GM13976 (cell line): ENCODE measurements around the gene SREBF2.

ENCODE experiments used
- DNase-seq: peaks from one replicate; pipeline ENCODE4 v3.0.0; 2012; ENCODE audit warnings: low spot score
- CTCF ChIP-seq: IDR thresholded peaks from 2 replicates; pipeline ENCODE4 v1.5.1; 2012; ENCODE audit warnings: borderline replicate concordance, mild to moderate bottlenecking; ENCODE audit not compliant: insufficient read depth; ENCODE audit errors: extremely low read depth, missing control alignments, control extremely low read depth
- in situ Hi-C: fragments of 300-500 bp; cut with MboI; formaldehyde crosslinking; loops from one replicate; pipeline ENCODE4 v1.12.0; 2022; ENCODE audit warnings: low sequenced_read_pairs, mixed read lengths, inconsistent platforms; ENCODE audit not compliant: unreplicated experiment

The SREBF2 gene

GRCh38 chr22:41813726-41814410 is 19.0 kb upstream of the SREBF2 start:
- no peak for TF ChIP-seq CTCF
- DNase-seq = no peak
- in situ Hi-C loops = no loop called here

GRCh38 chr22:41815716-41816115 is 17.2 kb upstream of the SREBF2 start:
- DNase-seq = no peak
- no peak for TF ChIP-seq CTCF
- in situ Hi-C loops = no loop called here

- no peak for DNase-seq
- no peak for TF ChIP-seq CTCF
- in situ Hi-C loops = no loop called here
Measured at GRCh38 chr22:41816241-41816640, 16.7 kb upstream of the SREBF2 start.

- DNase-seq = no peak
- in situ Hi-C loops = no loop called here
- TF ChIP-seq CTCF = no peak
Measured at GRCh38 chr22:41816871-41817270, 16.0 kb upstream of the SREBF2 start.

GRCh38 chr22:41818011-41818410 is 14.9 kb upstream of the SREBF2 start:
- no peak for DNase-seq
- in situ Hi-C loops = no loop called here
- no peak for TF ChIP-seq CTCF

GRCh38 chr22:41818596-41818995 is 14.3 kb upstream of the SREBF2 start:
- TF ChIP-seq CTCF = no peak
- in situ Hi-C loops = no loop called here
- DNase-seq = no peak
